Bronchial epithelial cell (primary cell): ENCODE data around the gene KIAA0513. TPM values are rescaled to one million over a fixed set of nuclear protein-coding genes. Genes with fewer than 3 reads are reported as not detected.

ENCODE experiments used
- DNase-seq: peaks from one replicate; pipeline ENCODE4 v3.0.0-alpha.2; 2010; ENCODE audit warnings: low read depth
- FAIRE-seq: peaks from 2 replicates; lab custom pipeline; 2011; peaks lifted over from hg19 to GRCh38; lab: Jason Lieb, UNC
- H3K27me3 ChIP-seq: 2 replicates; pipeline ENCODE4 v1.5.1; 2011; ENCODE audit warnings: low read length; ENCODE audit not compliant: control insufficient read depth, insufficient read depth
- H3K36me3 ChIP-seq: 2 replicates; pipeline ENCODE4 v1.5.1; 2011; ENCODE audit warnings: low read length; ENCODE audit not compliant: control insufficient read depth, insufficient read depth
- H3K4me3 ChIP-seq: 2 replicates; pipeline ENCODE4 v1.5.1; 2011; ENCODE audit warnings: mild to moderate bottlenecking, low read depth, low read length, control low read depth
- CTCF ChIP-seq: IDR thresholded peaks from 2 replicates; pipeline ENCODE4 v1.5.1; 2011; ENCODE audit warnings: mild to moderate bottlenecking, moderate library complexity, low read length, control low read depth, inconsistent platforms; ENCODE audit not compliant: insufficient read depth, severe bottlenecking
- total RNA-seq: library from RNA; depleted of rRNA; stranded (reverse); fragments of >200 nt; gene quantifications from 2 replicates; pipeline ENCODE4 v1.2.1, GENCODE V29; 2014

The KIAA0513 gene
- total RNA-seq, 1 donor from 2014 or later, result 7.1 TPM

DNA sequence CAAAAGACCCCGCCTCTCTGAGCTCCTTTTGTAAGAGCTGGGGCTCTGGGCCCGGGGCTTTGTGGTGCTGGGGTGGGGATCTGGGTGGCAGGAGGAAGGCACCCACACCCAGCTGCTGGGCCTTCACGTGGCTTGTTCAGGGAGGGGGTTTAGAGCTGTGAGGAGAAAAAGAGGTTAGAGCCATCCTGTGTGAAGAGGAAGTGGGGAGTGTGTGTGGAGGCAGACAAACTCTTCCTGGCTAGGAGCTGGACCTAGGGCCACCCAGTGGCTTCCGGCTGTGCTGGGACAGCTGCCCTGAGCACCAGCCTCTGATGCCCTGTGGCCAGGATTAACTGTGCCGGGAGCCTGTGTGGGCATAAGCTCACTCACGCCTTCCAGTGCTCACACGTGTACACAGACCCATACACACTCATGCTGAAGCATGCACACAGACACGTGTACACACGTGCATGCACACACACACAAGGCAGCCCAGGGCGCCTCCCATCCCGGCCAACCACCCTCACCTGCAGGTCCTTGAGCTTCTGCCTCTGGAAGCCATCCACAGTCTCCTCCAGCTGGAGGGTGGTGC is 77.3 kb downstream of the KIAA0513 start:
- Histone ChIP-seq H3K27me3 (no peaks in the 10 kb centered on the region), H3K36me3 (no peaks in the 10 kb centered on the region), H3K4me3 (no peak overlapping the region)
- DNase-seq (no peak), FAIRE-seq (peak; percentile 75)
- no peak for TF ChIP-seq CTCF

- Histone ChIP-seq H3K36me3 (no peaks in the 10 kb centered on the region), H3K4me3 (no peak overlapping the region), H3K27me3 (no peaks in the 10 kb centered on the region)
- TF ChIP-seq CTCF, result no peak
- DNase-seq (no peak), FAIRE-seq (peak; percentile 95)
Observed at GRCh38 chr16:85105475-85105874, 77.9 kb downstream of the KIAA0513 start.

GRCh38 chr16:85107083-85107482 is 79.5 kb downstream of the KIAA0513 start:
- Histone ChIP-seq H3K4me3 (no peak overlapping the region), H3K27me3 (no peaks in the 10 kb centered on the region), H3K36me3 (no peaks in the 10 kb centered on the region)
- no peak for DNase-seq
- no peak for TF ChIP-seq CTCF
- no peak for FAIRE-seq

- H3K4me3 ChIP-seq, result no peak overlapping the region
Observed at GRCh38 chr16:85107532-85107931, 79.9 kb downstream of the KIAA0513 start.

GRCh38 chr16:85110105-85110504 is 82.5 kb downstream of the KIAA0513 start:
- no peak for TF ChIP-seq CTCF
- no peak for FAIRE-seq
- no peak for DNase-seq
- Histone ChIP-seq H3K4me3 (no peak overlapping the region), H3K27me3 (no peaks in the 10 kb centered on the region), H3K36me3 (no peaks in the 10 kb centered on the region)

More at GRCh38 chr16:85107532-85107931, 79.9 kb downstream of the KIAA0513 start:
- FAIRE-seq, result no peak
- no peak for DNase-seq
- Histone ChIP-seq H3K27me3 (no peaks in the 10 kb centered on the region), H3K36me3 (no peaks in the 10 kb centered on the region)
- TF ChIP-seq CTCF, result no peak

GRCh38 chr16:85111184-85111583 is 83.6 kb downstream of the KIAA0513 start:
- Histone ChIP-seq H3K4me3 (no peak overlapping the region), H3K36me3 (no peaks in the 10 kb centered on the region), H3K27me3 (no peaks in the 10 kb centered on the region)
- DNase-seq (no peak), FAIRE-seq (no peak)
- TF ChIP-seq CTCF, result no peak
